Esophagus muscularis mucosa (tissue), 4 donors: ENCODE data around the gene IL1R2. TPM values are rescaled to one million over a fixed set of nuclear protein-coding genes. Genes with fewer than 3 reads are reported as not detected.

Experiments used
- DNase-seq: peaks from one replicate; pipeline ENCODE4 v3.0.0-alpha.2; 2017; ENCODE audit errors: extremely low spot score
- H3K27ac ChIP-seq, 4 donors: fragments of 200-600 bp; sonication (generic); replicated peaks in 1 of 4; 1 replicate in 3 of 4; 2 replicates in 1 of 4; pipeline ENCODE4 v1.5.1; 2016 to 2019; ENCODE audit warnings: mild to moderate bottlenecking in 1 of 4
- H3K27me3 ChIP-seq, 4 donors: fragments of 200-600 bp; sonication (generic); one replicate each; pipeline versions ENCODE4 v1.5.1 to v1.6.0; 2016 to 2019
- H3K36me3 ChIP-seq, 4 donors: fragments of 200-600 bp; sonication (generic); one replicate each; pipeline ENCODE4 v1.5.1; 2016 to 2019
- H3K4me1 ChIP-seq, 4 donors: fragments of 200-600 bp; sonication (generic); one replicate each; pipeline ENCODE4 v1.5.1; 2016 to 2019
- H3K4me3 ChIP-seq, 4 donors: fragments of 200-600 bp; sonication (generic); 1 replicate in 2 of 4; 2 replicates in 2 of 4; pipeline ENCODE4 v1.5.1; 2016 to 2019; ENCODE audit warnings: mild to moderate bottlenecking in 4 of 4, moderate library complexity in 1 of 4
- H3K9me3 ChIP-seq, 4 donors: fragments of 200-600 bp; sonication (generic); 1 replicate in 3 of 4; 2 replicates in 1 of 4; pipeline ENCODE4 v1.5.1; 2016 to 2019
- EP300 ChIP-seq: sonication (generic); formaldehyde crosslinking; IDR thresholded peaks from one replicate; pipeline ENCODE4 v1.6.1; 2017; ENCODE audit warnings: antibody characterized with exemption
- POLR2A ChIP-seq: fragments of 450-650 bp; IDR thresholded peaks from one replicate; pipeline ENCODE4 v1.6.1; 2017; ENCODE audit warnings: antibody characterized with exemption, moderate library complexity, mild to moderate bottlenecking, low read depth
- POLR2AphosphoS5 ChIP-seq, 2 donors: sonication (generic); formaldehyde crosslinking; IDR thresholded peaks; one replicate each; pipeline ENCODE4 v1.6.1; 2017; ENCODE audit warnings: antibody characterized with exemption in 2 of 2
- WGBS: methylation state at CpG from one replicate; pipeline ENCODE4 v1.1.5; 2018; 5-methylcytosine and 5-hydroxymethylcytosine counted together
- intact Hi-C: fragments of 100-400 bp; cut with DNase I; formaldehyde crosslinking; loops from one replicate; pipeline ENCODE4 v1.15.1; 2023
- total RNA-seq, 4 donors: library from RNA; depleted of rRNA; stranded (reverse); fragments of >200 nt; gene quantifications; one replicate each; pipeline versions ENCODE4 v1.1.0 to v1.2.1, GENCODE V29; 2016
- TF ChIP-seq, protein P1 (sequence below), 3 experiments: fragments of 200-600 bp in 2 of 3; fragments of 450-650 bp in 1 of 3; sonication (generic) in 2 of 3; IDR thresholded peaks; one replicate each; pipeline ENCODE4 v1.5.1; 2017 to 2019; ENCODE audit warnings: antibody characterized with exemption in 3 of 3, mild to moderate bottlenecking in 2 of 3, moderate library complexity in 1 of 3

IL1R2 gene
- total RNA-seq, 4 donors from 2014 or later = 2.5 to 56.2 (median 6.4) TPM

DNA sequence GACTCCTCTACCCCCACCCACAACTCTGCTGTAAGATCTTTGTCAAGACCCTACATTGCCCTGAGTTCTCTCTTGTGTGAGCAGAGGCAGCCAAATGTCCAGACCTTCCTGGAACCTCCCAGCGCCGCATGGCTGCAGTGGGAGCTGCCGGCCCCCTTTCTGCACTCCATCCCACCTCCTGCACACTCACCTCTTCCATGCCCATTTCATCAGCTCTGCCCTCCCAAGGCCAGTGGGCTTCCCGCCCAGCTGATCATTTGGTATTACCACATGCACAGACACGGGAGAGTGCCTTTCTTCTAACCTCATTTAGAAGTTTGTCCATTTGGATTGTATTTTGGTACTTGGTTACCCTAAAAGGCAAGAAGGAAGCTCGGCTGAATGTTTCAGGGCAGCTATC is 2.0 kb downstream of the IL1R2 start:
- no peak for DNase-seq
- 88% methylated on average over 6 of the region's 6 CpGs for WGBS
- no peaks in the 10 kb centered on the region for H3K9me3 ChIP-seq
- TF ChIP-seq, protein P1, sequence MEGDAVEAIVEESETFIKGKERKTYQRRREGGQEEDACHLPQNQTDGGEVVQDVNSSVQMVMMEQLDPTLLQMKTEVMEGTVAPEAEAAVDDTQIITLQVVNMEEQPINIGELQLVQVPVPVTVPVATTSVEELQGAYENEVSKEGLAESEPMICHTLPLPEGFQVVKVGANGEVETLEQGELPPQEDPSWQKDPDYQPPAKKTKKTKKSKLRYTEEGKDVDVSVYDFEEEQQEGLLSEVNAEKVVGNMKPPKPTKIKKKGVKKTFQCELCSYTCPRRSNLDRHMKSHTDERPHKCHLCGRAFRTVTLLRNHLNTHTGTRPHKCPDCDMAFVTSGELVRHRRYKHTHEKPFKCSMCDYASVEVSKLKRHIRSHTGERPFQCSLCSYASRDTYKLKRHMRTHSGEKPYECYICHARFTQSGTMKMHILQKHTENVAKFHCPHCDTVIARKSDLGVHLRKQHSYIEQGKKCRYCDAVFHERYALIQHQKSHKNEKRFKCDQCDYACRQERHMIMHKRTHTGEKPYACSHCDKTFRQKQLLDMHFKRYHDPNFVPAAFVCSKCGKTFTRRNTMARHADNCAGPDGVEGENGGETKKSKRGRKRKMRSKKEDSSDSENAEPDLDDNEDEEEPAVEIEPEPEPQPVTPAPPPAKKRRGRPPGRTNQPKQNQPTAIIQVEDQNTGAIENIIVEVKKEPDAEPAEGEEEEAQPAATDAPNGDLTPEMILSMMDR (IDR thresholded peaks at IDR 0.05) = no peak
- TF ChIP-seq EP300 (no peak), POLR2AphosphoS5 (IDR thresholded peaks at IDR 0.05) (no peak), POLR2A (no peak)
- H3K27ac ChIP-seq = no peak overlapping the region
- no peaks in the 10 kb centered on the region for H3K36me3 ChIP-seq
- no peak overlapping the region for H3K4me3 ChIP-seq
- H3K4me1 ChIP-seq = peaks cover 0 to 7% (median 0%) of the 10 kb centered on the region in 4 donors
- intact Hi-C loops = no loop called here
- peaks cover 0 to 6% (median 0%) of the 10 kb centered on the region in 4 donors for H3K27me3 ChIP-seq

DNA sequence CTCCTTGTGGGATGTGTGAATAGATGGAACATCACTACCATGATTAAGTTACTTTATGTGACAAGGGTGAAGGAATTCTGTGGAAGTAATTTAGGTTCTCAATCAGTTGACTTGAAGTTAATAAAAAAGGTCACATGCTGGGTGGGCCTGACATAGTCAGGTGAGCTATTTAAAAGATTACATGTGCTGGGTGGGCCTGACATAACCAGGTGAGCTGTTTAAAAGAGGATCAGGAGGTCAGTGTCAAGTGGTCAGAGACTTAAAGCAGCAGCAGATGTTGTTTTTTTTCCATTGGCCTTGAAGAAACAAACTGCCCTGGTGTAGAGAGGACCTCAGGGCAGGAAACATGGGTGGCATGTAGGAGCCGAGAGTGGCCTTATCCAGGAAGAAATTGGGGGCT is 3.3 kb downstream of the IL1R2 start:
- intact Hi-C loops = no loop called here
- Histone ChIP-seq H3K4me1 (no peaks in the 10 kb centered on the region), H3K9me3 (no peaks in the 10 kb centered on the region), H3K4me3 (no peak overlapping the region), H3K36me3 (no peaks in the 10 kb centered on the region), H3K27ac (no peak overlapping the region), H3K27me3 (peaks cover 0 to 6% (median 0%) of the 10 kb centered on the region in 4 donors)
- DNase-seq = no peak
- WGBS = 100% methylated on average over 1 of the region's 1 CpG
- TF ChIP-seq POLR2AphosphoS5 (IDR thresholded peaks at IDR 0.05) (no peak), POLR2A (no peak), EP300 (no peak)
- TF ChIP-seq, protein P1 (IDR thresholded peaks at IDR 0.05) = no peak

DNA sequence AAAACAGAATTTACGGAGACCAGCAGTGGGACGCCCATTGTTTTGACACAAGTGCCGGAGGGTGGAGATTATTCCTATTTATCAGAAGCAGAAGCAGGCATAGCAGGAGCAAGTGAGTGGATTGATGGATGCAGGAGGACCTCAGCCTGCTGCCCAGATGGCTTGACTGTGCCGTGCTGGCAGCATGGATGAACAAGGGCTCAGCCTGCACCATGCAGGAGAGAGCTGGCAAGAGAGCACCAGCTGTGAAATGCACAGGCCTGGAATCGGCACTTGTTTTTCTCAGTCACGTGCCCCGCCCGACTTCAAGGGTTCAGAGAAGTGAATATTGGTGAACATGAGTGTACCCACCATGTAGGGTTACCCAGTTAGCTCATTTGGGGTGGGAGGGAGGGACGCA is 4.0 kb downstream of the IL1R2 start:
- H3K27me3 ChIP-seq = peaks cover 0 to 6% (median 0%) of the 10 kb centered on the region in 4 donors
- H3K4me3 ChIP-seq = no peak overlapping the region
- no peaks in the 10 kb centered on the region for H3K4me1 ChIP-seq
- H3K9me3 ChIP-seq = no peaks in the 10 kb centered on the region
- no peak overlapping the region for H3K27ac ChIP-seq
- 87% methylated on average over 6 of the region's 9 CpGs for WGBS
- TF ChIP-seq POLR2A = no peak
- TF ChIP-seq POLR2AphosphoS5 (IDR thresholded peaks at IDR 0.05) = no peak
- TF ChIP-seq EP300 = no peak
- TF ChIP-seq, protein P1 (IDR thresholded peaks at IDR 0.05) = no peak
- DNase-seq = no peak
- intact Hi-C loops = no loop called here
- H3K36me3 ChIP-seq = no peaks in the 10 kb centered on the region

DNA sequence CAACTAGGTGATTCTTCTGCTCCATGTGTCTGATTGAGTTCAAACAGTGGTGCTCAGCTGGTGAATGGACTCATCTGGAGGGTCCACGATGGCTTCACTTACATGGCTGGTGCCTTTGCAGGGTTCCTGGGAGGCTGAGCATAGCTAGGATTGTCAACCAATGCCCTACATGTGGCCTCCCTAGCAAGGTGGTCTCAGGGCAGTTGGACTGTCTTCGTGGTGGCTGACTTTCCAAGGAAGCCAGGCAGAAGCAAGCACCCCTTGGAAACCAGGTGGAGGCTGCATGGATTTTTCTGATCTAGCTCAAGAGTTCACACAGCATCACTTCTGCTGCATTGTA is 6.8 kb downstream of the IL1R2 start:
- intact Hi-C loops = no loop called here
- Histone ChIP-seq H3K27ac (no peak overlapping the region), H3K9me3 (no peaks in the 10 kb centered on the region), H3K4me3 (no peak overlapping the region), H3K4me1 (no peaks in the 10 kb centered on the region), H3K27me3 (peaks cover 0 to 6% (median 0%) of the 10 kb centered on the region in 4 donors), H3K36me3 (no peaks in the 10 kb centered on the region)
- 92% methylated on average over 1 of the region's 2 CpGs for WGBS
- DNase-seq = no peak
- TF ChIP-seq, protein P1 (IDR thresholded peaks at IDR 0.05) = no peak
- TF ChIP-seq POLR2A (no peak), EP300 (no peak), POLR2AphosphoS5 (IDR thresholded peaks at IDR 0.05) (no peak)
